ENCODE measurements around the gene JAKMIP3. TPM values are rescaled to one million over a fixed set of nuclear protein-coding genes. Genes with fewer than 3 reads are reported as not detected.
A peak's percentile ranks its signal among the peaks of the same experiment; 100 is the strongest.

JAKMIP3 gene
- total and polyA plus RNA-seq, 12 donors = 0.18 to 7.0 (median 0.79) TPM

DNA sequence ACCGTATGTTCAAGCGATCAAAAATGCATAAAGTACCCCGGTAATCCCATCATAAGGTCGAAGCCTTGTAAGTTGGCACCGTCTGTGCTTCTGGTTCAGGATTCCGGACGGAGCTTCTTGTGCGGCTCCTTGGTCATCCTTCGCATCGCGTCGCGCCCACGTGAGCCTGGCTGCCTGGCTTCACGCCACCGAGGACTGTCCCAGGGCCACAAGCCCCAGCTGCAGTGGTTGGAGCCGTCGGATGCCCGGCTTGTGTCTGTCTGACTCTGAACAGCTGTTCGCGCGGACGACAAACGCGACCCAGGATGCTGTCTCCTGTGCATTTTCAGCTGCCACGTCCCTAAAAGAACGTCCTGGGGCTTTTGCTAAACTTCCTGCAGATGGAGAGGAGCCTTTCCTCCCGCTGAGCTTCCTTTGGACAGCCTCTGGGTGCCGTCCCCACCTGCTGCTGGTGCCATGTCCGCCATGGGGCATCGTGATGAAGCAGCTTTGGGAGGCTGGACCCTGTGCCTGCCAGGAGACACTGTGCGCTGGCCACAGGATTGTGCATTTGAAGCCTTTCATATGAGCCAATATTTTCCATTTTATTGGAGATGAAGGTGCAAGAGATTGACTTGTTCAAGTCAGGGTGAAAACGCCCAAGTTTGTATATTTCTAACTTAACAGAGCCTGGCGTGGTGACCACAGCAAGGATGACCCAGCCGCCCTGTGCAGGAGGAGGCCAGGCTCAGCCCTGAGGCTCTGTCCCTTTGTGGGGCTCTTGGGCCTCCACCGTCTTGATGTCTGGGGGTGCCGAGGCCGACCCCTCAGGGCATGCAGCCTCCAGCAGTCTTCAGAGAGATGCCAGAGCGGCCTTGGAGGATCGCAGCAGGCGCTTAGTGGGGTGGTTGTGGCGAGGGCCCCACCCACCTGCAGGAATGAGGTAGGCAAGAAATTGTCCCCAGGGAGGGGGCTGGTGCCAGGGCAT, 6.7 kb upstream of the JAKMIP3 start:
- no peaks in the 10 kb centered on the region for H3K36me3 ChIP-seq (replicated peaks in 1 of 2)
- TF ChIP-seq POLR2A (IDR thresholded peaks at IDR 0.05) = no peak
- no peak for TF ChIP-seq CTCF (IDR thresholded peaks at IDR 0.05)
- intact Hi-C loops (cut with DNase I) = no loop called here
- 86 to 91% (median 88%) methylated on average over 33 to 42 of the region's 42 CpGs for WGBS, 4 donors
- H3K9me3 ChIP-seq (replicated peaks in 1 of 3) = no peaks in the 10 kb centered on the region
- DNase-seq = no peak
- no peak overlapping the region for H3K27ac ChIP-seq
- H3K4me1 ChIP-seq (replicated peaks in 1 of 2) = no peaks in the 10 kb centered on the region
- H3K27me3 ChIP-seq = no peaks in the 10 kb centered on the region
- H3K4me3 ChIP-seq = no peak overlapping the region

DNA sequence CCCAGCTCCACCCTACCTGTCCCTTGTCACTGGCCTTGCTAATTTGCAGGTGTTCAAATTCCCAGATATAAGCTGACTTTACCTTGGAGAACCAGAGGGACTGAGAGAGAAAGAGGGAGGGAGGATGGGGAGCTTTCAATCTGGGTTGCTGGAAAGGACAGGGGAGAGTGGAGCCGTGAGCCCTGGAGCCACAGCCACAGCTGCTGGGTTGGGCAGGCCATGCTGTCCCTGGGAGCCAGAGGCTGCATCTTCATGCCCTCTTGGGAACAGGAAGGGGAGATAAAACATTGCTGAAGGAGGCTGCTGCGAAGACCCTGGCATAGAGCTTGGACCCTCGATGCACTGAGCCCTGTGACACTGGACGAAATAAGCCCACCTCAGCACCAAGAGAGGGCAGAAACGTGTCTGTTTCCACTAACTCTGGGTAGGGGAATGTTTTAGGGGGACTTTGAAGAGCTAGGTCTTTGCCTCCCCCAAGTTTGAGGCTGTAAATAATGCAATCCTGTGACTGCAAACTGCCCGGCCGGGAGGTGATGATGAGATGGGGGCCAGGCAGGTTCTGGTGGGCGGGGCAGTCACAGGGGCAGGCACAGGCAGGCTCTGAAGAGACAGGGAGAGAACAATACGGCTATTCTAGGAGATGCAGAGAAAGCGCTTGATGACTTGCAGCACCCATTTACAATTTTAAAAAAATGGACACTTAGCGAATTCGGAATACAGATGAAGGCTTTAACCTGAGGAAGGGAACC, 5.8 kb upstream of the JAKMIP3 start:
- no peak for TF ChIP-seq CTCF (IDR thresholded peaks at IDR 0.05)
- no peak for TF ChIP-seq POLR2A (IDR thresholded peaks at IDR 0.05)
- WGBS, 4 donors = 58 to 69% (median 61%) methylated on average over 12 of the region's 12 CpGs
- H3K27ac ChIP-seq = no peak overlapping the region
- H3K4me3 ChIP-seq = no peak overlapping the region
- no peaks in the 10 kb centered on the region for H3K9me3 ChIP-seq (replicated peaks in 1 of 3)
- no peak for DNase-seq
- H3K4me1 ChIP-seq (replicated peaks in 1 of 2) = no peaks in the 10 kb centered on the region
- H3K36me3 ChIP-seq (replicated peaks in 1 of 2) = no peaks in the 10 kb centered on the region
- intact Hi-C loops (cut with DNase I) = no loop called here
- no peaks in the 10 kb centered on the region for H3K27me3 ChIP-seq

DNA sequence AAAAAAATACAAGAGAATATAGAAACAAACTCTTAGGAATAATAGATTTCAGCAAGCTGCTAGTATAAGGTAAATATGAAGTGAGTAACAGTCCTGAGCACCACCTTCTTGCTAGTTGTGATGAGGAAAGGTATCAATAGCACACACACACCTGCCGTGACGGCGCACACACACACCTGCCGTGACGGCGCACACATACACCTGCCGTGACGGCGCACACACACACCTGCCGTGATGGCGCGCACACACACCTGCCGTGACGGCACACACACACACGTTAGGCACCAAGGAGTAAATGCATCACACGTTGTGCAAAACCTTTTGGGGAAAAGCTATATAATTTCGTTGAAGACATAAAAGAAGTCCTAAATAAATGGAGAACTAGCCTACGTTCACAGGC, 4.7 kb upstream of the JAKMIP3 start:
- Histone ChIP-seq H3K27me3 (no peaks in the 10 kb centered on the region), H3K27ac (no peak overlapping the region), H3K4me1 (replicated peaks in 1 of 2) (peaks cover 0 to 4% of the 10 kb centered on the region in 2 donors), H3K4me3 (no peak overlapping the region), H3K9me3 (replicated peaks in 1 of 3) (no peaks in the 10 kb centered on the region), H3K36me3 (replicated peaks in 1 of 2) (no peaks in the 10 kb centered on the region)
- 85 to 95% (median 90%) methylated on average over 17 to 18 of the region's 18 CpGs for WGBS, 4 donors
- no peak for TF ChIP-seq CTCF (IDR thresholded peaks at IDR 0.05)
- TF ChIP-seq POLR2A (IDR thresholded peaks at IDR 0.05) = no peak
- intact Hi-C loops (cut with DNase I) = no loop called here
- no peak for DNase-seq

GRCh38 chr10:132061465-132061864, 4.3 kb upstream of the JAKMIP3 start:
- TF ChIP-seq POLR2A (IDR thresholded peaks at IDR 0.05) (no peak), CTCF (IDR thresholded peaks at IDR 0.05) (no peak)
- Histone ChIP-seq H3K4me3 (no peak overlapping the region), H3K4me1 (replicated peaks in 1 of 2) (peaks cover 0 to 8% of the 10 kb centered on the region in 2 donors), H3K27ac (no peak overlapping the region), H3K9me3 (replicated peaks in 1 of 3) (no peaks in the 10 kb centered on the region), H3K36me3 (replicated peaks in 1 of 2) (no peaks in the 10 kb centered on the region), H3K27me3 (no peaks in the 10 kb centered on the region)
- intact Hi-C loops (cut with DNase I) = no loop called here
- 84 to 93% (median 87%) methylated on average over 6 of the region's 6 CpGs for WGBS, 4 donors
- peak in 1 of 7 donors; percentile 2 for DNase-seq

All from adrenal gland (tissue), 12 donors.